Endothelial cell (in vitro differentiated cells): Measurements from ENCODE around the gene FIP1L1. TPM values are rescaled to one million over a fixed set of nuclear protein-coding genes. Genes with fewer than 3 reads are reported as not detected.
A peak's percentile ranks its signal among the peaks of the same experiment; 100 is the strongest.

Experiments used
- DNase-seq: peaks from one replicate; pipeline ENCODE4 v3.0.0; 2021; ENCODE audit warnings: low spot score
- H3K27ac Mint-ChIP-seq: one replicate; pipeline ENCODE4 v1.8.0; 2021; ENCODE audit warnings: mixed read lengths, inconsistent platforms; ENCODE audit not compliant: unreplicated experiment
- H3K27me3 Mint-ChIP-seq: one replicate; pipeline ENCODE4 v1.8.0; 2021; ENCODE audit warnings: mild to moderate bottlenecking, moderate library complexity, mixed read lengths, inconsistent platforms; ENCODE audit not compliant: unreplicated experiment
- H3K36me3 Mint-ChIP-seq: one replicate; pipeline ENCODE4 v1.8.0; 2021; ENCODE audit warnings: mild to moderate bottlenecking, low read depth, mixed read lengths, inconsistent platforms; ENCODE audit not compliant: unreplicated experiment
- H3K4me1 Mint-ChIP-seq: one replicate; pipeline ENCODE4 v1.8.0; 2021; ENCODE audit warnings: mild to moderate bottlenecking, mixed read lengths, inconsistent platforms; ENCODE audit not compliant: unreplicated experiment
- H3K4me3 Mint-ChIP-seq: one replicate; pipeline ENCODE4 v1.8.0; 2021; ENCODE audit warnings: mild to moderate bottlenecking, mixed read lengths, inconsistent platforms; ENCODE audit not compliant: unreplicated experiment
- H3K9me3 Mint-ChIP-seq: one replicate; pipeline ENCODE4 v1.8.0; 2021; ENCODE audit warnings: mixed read lengths, inconsistent platforms; ENCODE audit not compliant: unreplicated experiment
- total RNA-seq: library from RNA; stranded (reverse); fragmentation: NEBNext Ultra II Directional; extraction: Animal tissue kit (Norgen Biotek cat#: 25700); gene quantifications from one replicate; pipeline ENCODE4 v1.2.1, GENCODE V29; 2021; ENCODE audit not compliant: unreplicated experiment
- TF ChIP-seq, protein P1 (sequence below): fragments of 200-600 bp; sonication (generic); IDR thresholded peaks from one replicate; pipeline ENCODE4 v1.5.0; 2021; ENCODE audit warnings: antibody characterized with exemption; ENCODE audit not compliant: unreplicated experiment

FIP1L1 gene
- total RNA-seq, 1 donor from 2014 or later: 55.6 TPM

DNA sequence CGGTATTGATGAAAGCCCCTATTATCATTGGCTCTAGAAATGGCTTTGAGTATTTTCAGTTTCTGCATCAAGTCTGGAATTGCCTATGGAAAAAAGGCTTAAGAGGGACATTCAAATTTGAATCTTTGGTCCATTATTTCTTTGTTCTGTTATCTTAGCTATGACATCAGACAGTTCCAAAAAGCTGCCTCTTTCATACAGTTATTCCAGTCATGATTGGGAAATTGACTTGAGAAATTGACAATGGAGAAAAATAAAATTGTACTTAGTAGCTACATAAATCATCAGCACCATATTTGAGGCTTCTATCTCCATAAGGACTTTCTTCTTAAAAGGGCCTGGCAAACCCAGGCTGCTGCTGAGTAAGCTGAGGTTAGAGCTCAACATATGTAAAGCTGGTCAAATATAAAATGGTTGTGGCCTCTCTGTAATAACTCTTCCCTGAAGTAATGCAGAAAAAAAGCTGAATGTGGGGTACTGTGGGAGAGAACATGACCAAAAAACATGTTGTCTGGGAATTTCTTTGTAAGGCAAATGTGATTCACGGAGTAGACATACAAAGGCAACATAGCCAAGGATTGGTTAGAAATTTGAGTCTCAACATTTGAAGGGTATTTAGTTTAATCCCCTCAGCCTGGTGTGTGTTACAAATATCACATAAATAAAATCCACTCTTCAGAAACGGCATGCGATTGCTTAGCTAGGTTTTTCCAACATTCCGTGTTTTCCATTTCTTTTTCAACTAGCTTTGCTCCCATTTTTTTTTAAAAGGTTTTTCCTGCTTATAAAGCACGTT is 112.9 kb downstream of the FIP1L1 start:
- Mint-ChIP-seq H3K4me1 (no peaks in the 10 kb centered on the region), H3K36me3 (peaks cover 21% of the 10 kb centered on the region), H3K9me3 (no peaks in the 10 kb centered on the region), H3K27me3 (no peaks in the 10 kb centered on the region), H3K4me3 (no peak overlapping the region), H3K27ac (no peak overlapping the region)
- DNase-seq: no peak
- TF ChIP-seq, protein P1, sequence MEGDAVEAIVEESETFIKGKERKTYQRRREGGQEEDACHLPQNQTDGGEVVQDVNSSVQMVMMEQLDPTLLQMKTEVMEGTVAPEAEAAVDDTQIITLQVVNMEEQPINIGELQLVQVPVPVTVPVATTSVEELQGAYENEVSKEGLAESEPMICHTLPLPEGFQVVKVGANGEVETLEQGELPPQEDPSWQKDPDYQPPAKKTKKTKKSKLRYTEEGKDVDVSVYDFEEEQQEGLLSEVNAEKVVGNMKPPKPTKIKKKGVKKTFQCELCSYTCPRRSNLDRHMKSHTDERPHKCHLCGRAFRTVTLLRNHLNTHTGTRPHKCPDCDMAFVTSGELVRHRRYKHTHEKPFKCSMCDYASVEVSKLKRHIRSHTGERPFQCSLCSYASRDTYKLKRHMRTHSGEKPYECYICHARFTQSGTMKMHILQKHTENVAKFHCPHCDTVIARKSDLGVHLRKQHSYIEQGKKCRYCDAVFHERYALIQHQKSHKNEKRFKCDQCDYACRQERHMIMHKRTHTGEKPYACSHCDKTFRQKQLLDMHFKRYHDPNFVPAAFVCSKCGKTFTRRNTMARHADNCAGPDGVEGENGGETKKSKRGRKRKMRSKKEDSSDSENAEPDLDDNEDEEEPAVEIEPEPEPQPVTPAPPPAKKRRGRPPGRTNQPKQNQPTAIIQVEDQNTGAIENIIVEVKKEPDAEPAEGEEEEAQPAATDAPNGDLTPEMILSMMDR: no peak

DNA sequence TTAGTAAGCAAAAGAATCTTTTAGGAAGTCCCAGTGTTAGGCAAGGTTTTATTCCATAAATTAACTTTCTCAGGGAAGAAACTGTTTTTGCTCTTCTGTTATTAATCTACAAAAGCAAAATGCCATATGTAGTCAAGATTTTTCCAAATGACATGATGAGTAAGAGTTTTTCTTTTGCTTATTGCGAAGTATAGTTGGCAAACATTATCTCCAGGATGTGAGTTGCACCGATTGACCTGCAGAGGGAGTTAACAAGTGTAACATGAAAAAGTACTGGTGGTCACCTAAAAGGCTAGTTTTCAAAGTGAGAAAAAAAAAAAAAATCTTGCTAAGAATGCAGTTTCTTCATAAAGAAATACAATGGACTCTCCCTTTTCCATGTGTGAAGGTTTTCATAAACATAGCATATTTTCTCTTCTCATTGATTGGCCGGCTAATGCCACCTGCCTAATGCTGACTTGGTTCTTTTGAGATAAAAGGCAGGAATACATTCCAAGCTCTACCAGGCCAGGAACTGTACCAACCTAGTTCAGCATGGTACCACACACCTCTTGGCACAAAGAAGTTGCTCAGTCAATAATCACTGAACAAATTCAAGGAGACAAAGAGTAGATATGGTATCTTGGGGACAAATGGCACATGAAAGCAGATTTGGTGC is 113.7 kb downstream of the FIP1L1 start:
- Mint-ChIP-seq H3K27ac (no peak overlapping the region), H3K36me3 (peaks cover 25% of the 10 kb centered on the region), H3K27me3 (no peaks in the 10 kb centered on the region), H3K9me3 (no peaks in the 10 kb centered on the region), H3K4me1 (no peaks in the 10 kb centered on the region), H3K4me3 (no peak overlapping the region)
- TF ChIP-seq, protein P1: peak; percentile 70
- DNase-seq: peak; percentile 15

DNA sequence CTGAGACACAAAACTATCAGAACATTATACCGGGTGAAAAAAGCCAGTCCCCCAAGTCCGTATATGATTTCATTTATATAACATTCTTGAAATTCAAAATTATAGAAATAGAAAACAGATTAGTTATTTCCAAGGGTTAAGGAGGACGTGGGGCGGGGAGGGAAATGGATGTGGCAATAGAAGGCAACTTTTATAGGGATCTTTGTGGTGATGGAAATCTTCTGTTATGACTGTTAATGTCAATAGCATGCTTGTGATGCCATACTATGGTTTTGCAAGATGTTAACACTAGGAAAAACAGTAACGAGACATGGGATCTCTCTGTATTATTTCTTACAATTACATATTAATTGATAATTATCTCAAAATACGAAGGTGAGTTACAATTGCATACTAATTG is 117.4 kb downstream of the FIP1L1 start:
- DNase-seq: no peak
- H3K36me3 Mint-ChIP-seq: peaks cover 44% of the 10 kb centered on the region
- H3K4me3 Mint-ChIP-seq: no peak overlapping the region
- no peak overlapping the region for H3K27ac Mint-ChIP-seq
- TF ChIP-seq, protein P1: no peak
- H3K27me3 Mint-ChIP-seq: no peaks in the 10 kb centered on the region
- H3K9me3 Mint-ChIP-seq: no peaks in the 10 kb centered on the region
- no peaks in the 10 kb centered on the region for H3K4me1 Mint-ChIP-seq

DNA sequence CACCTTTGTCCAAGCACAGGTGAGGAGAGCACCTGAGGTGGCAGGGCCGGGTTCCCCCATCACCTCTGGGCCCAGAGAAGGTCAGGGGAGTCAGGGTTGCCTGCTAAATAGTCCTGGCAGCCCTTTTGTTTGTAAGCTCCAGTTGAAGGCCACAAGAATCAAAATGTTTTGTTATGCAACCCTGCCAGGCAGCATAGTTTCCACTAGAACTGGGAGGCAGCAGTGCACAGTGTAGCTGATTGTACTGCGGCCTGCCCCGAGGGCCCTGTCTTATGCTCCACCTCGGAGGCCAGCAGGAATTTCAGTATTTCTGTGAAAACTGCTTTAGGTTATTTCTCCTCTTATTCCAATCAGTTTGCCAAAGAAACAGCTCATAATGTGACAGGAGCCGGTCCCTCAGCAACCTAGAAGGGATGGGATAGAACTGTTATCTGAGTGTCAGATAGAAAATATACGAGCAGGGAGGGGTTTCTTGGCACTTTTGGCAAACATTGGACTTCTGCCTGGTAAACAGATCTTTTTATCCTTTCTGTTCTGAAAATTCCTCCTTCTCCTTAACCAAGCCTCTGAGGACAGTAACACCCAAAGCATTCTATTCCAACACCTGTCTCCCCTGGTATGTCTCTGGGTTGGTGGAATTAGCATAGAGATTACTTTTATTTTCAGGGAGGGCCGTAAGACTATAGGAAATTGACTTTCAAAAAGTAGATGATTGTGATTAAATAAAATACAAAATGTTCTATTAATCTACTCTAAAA is 120.2 kb downstream of the FIP1L1 start:
- peaks cover 40% of the 10 kb centered on the region for H3K36me3 Mint-ChIP-seq
- TF ChIP-seq, protein P1: no peak
- no peaks in the 10 kb centered on the region for H3K4me1 Mint-ChIP-seq
- no peak overlapping the region for H3K27ac Mint-ChIP-seq
- H3K27me3 Mint-ChIP-seq: no peaks in the 10 kb centered on the region
- DNase-seq: no peak
- no peaks in the 10 kb centered on the region for H3K9me3 Mint-ChIP-seq
- H3K4me3 Mint-ChIP-seq: no peak overlapping the region
